ENCODE measurements around the gene VLDLR. TPM values are rescaled to one million over a fixed set of nuclear protein-coding genes. Genes with fewer than 3 reads are reported as not detected.

Gene VLDLR
- total and polyA plus RNA-seq, 2 of the 13 experiments (the other 11 are each of a cell fraction or from before 2014, with no cell fraction given) = 3.4 to 10.5 TPM

- no peaks in the 10 kb centered on the region for H3K9me3 ChIP-seq (ENCODE audit: low read length)
- peaks cover 0 to 8% of the 10 kb centered on the region in 2 experiments; a peak in 2 of 5 replicates for H3K27me3 ChIP-seq (ENCODE audit: control insufficient read depth in 1 of 2, insufficient read depth in 2 of 2, low read length in 2 of 2)
- POLR2A ChIA-PET = no interaction called here
- no peaks in the 10 kb centered on the region for H3K36me3 ChIP-seq (replicated peaks in 1 of 2; ENCODE audit: control insufficient read depth in 1 of 2, insufficient read depth in 2 of 2, low read length in 2 of 2)
- H3K4me3 ChIP-seq (replicated peaks in 1 of 3; ENCODE audit: insufficient read depth in 1 of 3, low read depth in 2 of 3, low read length in 3 of 3) = no peak overlapping the region
- H4K20me1 ChIP-seq (ENCODE audit: insufficient read depth, low read length) = no peaks in the 10 kb centered on the region
- WGBS (ENCODE audit: low lambda C conversion rate) = 73% methylated on average over 4 of the region's 4 CpGs
- H3K4me2 ChIP-seq (ENCODE audit: low read depth, low read length) = no peak overlapping the region
- no peaks in the 10 kb centered on the region for H3K79me2 ChIP-seq (ENCODE audit: insufficient read depth, low read length)
- in situ Hi-C loops (cut with HindIII; ENCODE audit: extremely low pct_ligation_motif_present, low pct_unique_long_range_greater_than_20kb) = no loop called here
- ATAC-seq (no peak), FAIRE-seq (no peak), DNase-seq (ENCODE audit: low spot score) (no peak)
- CTCF ChIA-PET (ENCODE audit: low intra/inter-chr PET ratio, low total read pairs) = no interaction called here
- no TSS peak for BruUV-seq (replicated peaks)
- TF ChIP-seq TGIF2 (CRISPR knock-in tag; IDR thresholded peaks at IDR 0.05) = no peak
- H3K27ac ChIP-seq (ENCODE audit: extremely low read length, insufficient read depth, low read length) = no peak overlapping the region
- H3K9ac ChIP-seq (ENCODE audit: insufficient read depth, low read depth, low read length) = no peak overlapping the region
- no peak overlapping the region for H2AFZ ChIP-seq (ENCODE audit: low read length)
- intact Hi-C loops (cut with micrococcal nuclease; ENCODE audit: unreplicated experiment) = no loop called here
- H3K4me1 ChIP-seq (ENCODE audit: insufficient read depth, low read length) = peaks cover 8% of the 10 kb centered on the region; the same call in 1 of the 2 replicates
Observed at GRCh38 chr9:2616692-2617377, 4.8 kb upstream of the VLDLR start.

GRCh38 chr9:2618289-2618688 lies 3.3 kb upstream of the VLDLR start:
- BruUV-seq (replicated peaks) = no TSS peak

More at GRCh38 chr9:2618289-2618688, 3.3 kb upstream of the VLDLR start:
- H2AFZ ChIP-seq (ENCODE audit: low read length) = no peak overlapping the region
- peaks cover 4 to 14% of the 10 kb centered on the region in 2 experiments; a peak in 4 of 5 replicates for H3K27me3 ChIP-seq (ENCODE audit: control insufficient read depth in 1 of 2, insufficient read depth in 2 of 2, low read length in 2 of 2)
- H3K9me3 ChIP-seq (ENCODE audit: low read length) = no peaks in the 10 kb centered on the region
- POLR2A ChIA-PET = no interaction called here
- DNase-seq (ENCODE audit: low spot score) (no peak), FAIRE-seq (no peak), ATAC-seq (no peak)
- H3K4me1 ChIP-seq (ENCODE audit: insufficient read depth, low read length) = peaks cover 14% of the 10 kb centered on the region
- no peaks in the 10 kb centered on the region for H3K36me3 ChIP-seq (replicated peaks in 1 of 2; ENCODE audit: control insufficient read depth in 1 of 2, insufficient read depth in 2 of 2, low read length in 2 of 2)
- TF ChIP-seq EZH2 (conservative IDR thresholded peaks at IDR 0.05; ENCODE audit: low read depth, low read length) (no peak), ZNF12 (CRISPR knock-in tag; IDR thresholded peaks at IDR 0.05) (peak; percentile 94), MAFK (conservative IDR thresholded peaks at IDR 0.05 in 1 of 2, IDR thresholded peaks at IDR 0.05 in 1 of 2; ENCODE audit: low read length in 2 of 2) (peak; percentile 13 to 31; a peak in 1 of 4 replicates), ZNF563 (CRISPR knock-in tag; IDR thresholded peaks at IDR 0.05) (no peak), ZNF574 (CRISPR knock-in tag; IDR thresholded peaks at IDR 0.05) (no peak), ZNF572 (CRISPR knock-in tag; IDR thresholded peaks at IDR 0.05) (no peak)
- no peak overlapping the region for H3K9ac ChIP-seq (ENCODE audit: insufficient read depth, low read depth, low read length)
- CTCF ChIA-PET (ENCODE audit: low intra/inter-chr PET ratio, low total read pairs) = no interaction called here
- in situ Hi-C loops (cut with HindIII; ENCODE audit: extremely low pct_ligation_motif_present, low pct_unique_long_range_greater_than_20kb) = no loop called here
- intact Hi-C loops (cut with micrococcal nuclease; ENCODE audit: unreplicated experiment) = no loop called here
- no peaks in the 10 kb centered on the region for H3K79me2 ChIP-seq (ENCODE audit: insufficient read depth, low read length)
- H3K4me2 ChIP-seq (ENCODE audit: low read depth, low read length) = no peak overlapping the region
- H3K27ac ChIP-seq (ENCODE audit: extremely low read length, insufficient read depth, low read length) = no peak overlapping the region
- H4K20me1 ChIP-seq (ENCODE audit: insufficient read depth, low read length) = no peaks in the 10 kb centered on the region
- H3K4me3 ChIP-seq (replicated peaks in 1 of 3; ENCODE audit: insufficient read depth in 1 of 3, low read depth in 2 of 3, low read length in 3 of 3) = no peak overlapping the region
- 49% methylated on average over 1 of the region's 1 CpG for WGBS (ENCODE audit: low lambda C conversion rate)
